ENCODE results near the gene SF3A1.

- TF ChIP-seq CTCF (IDR thresholded peaks at IDR 0.05) (no peak), POLR2A (IDR thresholded peaks at IDR 0.05) (no peak)
Measured at GRCh38 chr22:30290342-30291057, 66.2 kb downstream of the SF3A1 start.

Measured in uterus (tissue), 2 donors.